ENCODE measurements around the gene PIK3C2G. TPM values are rescaled to one million over a fixed set of nuclear protein-coding genes. Genes with fewer than 3 reads are reported as not detected.

The PIK3C2G gene
- total RNA-seq, 1 donor from 2014 or later, result 0.26 TPM

DNA sequence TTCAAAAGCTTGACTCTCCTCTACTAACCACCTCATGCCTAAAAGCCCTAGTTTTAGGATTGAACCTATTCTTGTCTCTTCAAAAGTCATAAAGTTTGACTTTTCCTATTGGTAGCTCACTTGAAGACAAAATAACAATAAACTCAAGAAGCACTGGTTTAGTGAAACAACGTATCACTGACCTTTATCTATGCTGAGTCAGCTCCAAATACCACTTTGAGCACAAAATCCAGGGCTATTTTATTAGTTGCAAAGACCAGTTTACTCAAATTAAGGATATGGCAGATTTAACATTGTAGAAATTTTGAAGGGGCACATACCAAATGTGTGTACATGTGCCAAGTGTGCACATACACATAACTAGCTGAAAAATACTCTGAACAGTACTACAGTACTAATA is 45.0 kb downstream of the PIK3C2G start:
- Histone ChIP-seq H3K27me3 (ENCODE audit: control insufficient read depth, insufficient read depth, low read length) (no peaks in the 10 kb centered on the region), H3K4me3 (ENCODE audit: low read depth, low read length) (no peak overlapping the region), H3K36me3 (ENCODE audit: control insufficient read depth, insufficient read depth, low read length) (no peaks in the 10 kb centered on the region)
- FAIRE-seq (no peak), DNase-seq (ENCODE audit: low read depth) (no peak)
- TF ChIP-seq CTCF (IDR thresholded peaks at IDR 0.05; ENCODE audit: insufficient read depth, low read length, severe bottlenecking), result no peak

- Histone ChIP-seq H3K4me3 (ENCODE audit: low read depth, low read length) (no peak overlapping the region), H3K36me3 (ENCODE audit: control insufficient read depth, insufficient read depth, low read length) (no peaks in the 10 kb centered on the region), H3K27me3 (ENCODE audit: control insufficient read depth, insufficient read depth, low read length) (no peaks in the 10 kb centered on the region)
- FAIRE-seq, result no peak
- no peak for TF ChIP-seq CTCF (IDR thresholded peaks at IDR 0.05; ENCODE audit: insufficient read depth, low read length, severe bottlenecking)
- DNase-seq (ENCODE audit: low read depth), result no peak
Observed at GRCh38 chr12:18313306-18313705, 52.0 kb downstream of the PIK3C2G start.

- peak; percentile 53 for TF ChIP-seq CTCF (IDR thresholded peaks at IDR 0.05; ENCODE audit: insufficient read depth, low read length, severe bottlenecking)
- Histone ChIP-seq H3K27me3 (ENCODE audit: control insufficient read depth, insufficient read depth, low read length) (no peaks in the 10 kb centered on the region), H3K36me3 (ENCODE audit: control insufficient read depth, insufficient read depth, low read length) (no peaks in the 10 kb centered on the region), H3K4me3 (ENCODE audit: low read depth, low read length) (no peak overlapping the region)
- FAIRE-seq (no peak), DNase-seq (ENCODE audit: low read depth) (peak; percentile 78)
Observed at GRCh38 chr12:18320036-18320617, 58.8 kb downstream of the PIK3C2G start.

GRCh38 chr12:18320976-18321375 is 59.7 kb downstream of the PIK3C2G start:
- no peak for TF ChIP-seq CTCF (IDR thresholded peaks at IDR 0.05; ENCODE audit: insufficient read depth, low read length, severe bottlenecking)
- Histone ChIP-seq H3K27me3 (ENCODE audit: control insufficient read depth, insufficient read depth, low read length) (no peaks in the 10 kb centered on the region), H3K36me3 (ENCODE audit: control insufficient read depth, insufficient read depth, low read length) (no peaks in the 10 kb centered on the region), H3K4me3 (ENCODE audit: low read depth, low read length) (no peak overlapping the region)
- FAIRE-seq (no peak), DNase-seq (ENCODE audit: low read depth) (no peak)

DNA sequence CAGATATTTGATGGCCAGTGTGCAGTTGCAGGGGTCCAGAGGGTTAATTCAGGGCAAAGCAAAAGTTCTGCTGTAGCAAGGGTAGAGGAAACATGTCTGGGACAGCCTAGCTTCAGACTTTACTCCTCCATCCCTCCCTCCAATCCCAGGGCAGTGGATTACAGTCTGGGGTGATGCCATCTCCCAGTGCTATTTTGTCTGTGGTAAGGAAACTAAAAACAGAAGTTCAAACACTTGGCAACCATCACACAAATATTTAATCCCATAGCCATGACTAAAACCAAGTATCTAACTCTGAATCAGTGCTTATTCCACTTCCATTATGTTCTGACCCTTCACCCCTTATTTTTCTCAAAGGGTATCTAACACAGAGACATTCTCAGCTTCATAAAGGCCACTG is 61.8 kb downstream of the PIK3C2G start:
- Histone ChIP-seq H3K27me3 (ENCODE audit: control insufficient read depth, insufficient read depth, low read length) (no peaks in the 10 kb centered on the region), H3K4me3 (ENCODE audit: low read depth, low read length) (no peak overlapping the region), H3K36me3 (ENCODE audit: control insufficient read depth, insufficient read depth, low read length) (no peaks in the 10 kb centered on the region)
- DNase-seq (ENCODE audit: low read depth) (no peak), FAIRE-seq (peak; percentile 7)
- no peak for TF ChIP-seq CTCF (IDR thresholded peaks at IDR 0.05; ENCODE audit: insufficient read depth, low read length, severe bottlenecking)

GRCh38 chr12:18327036-18327435 is 65.7 kb downstream of the PIK3C2G start:
- FAIRE-seq, result no peak
- Histone ChIP-seq H3K4me3 (ENCODE audit: low read depth, low read length) (no peak overlapping the region), H3K27me3 (ENCODE audit: control insufficient read depth, insufficient read depth, low read length) (no peaks in the 10 kb centered on the region), H3K36me3 (ENCODE audit: control insufficient read depth, insufficient read depth, low read length) (no peaks in the 10 kb centered on the region)
- DNase-seq (ENCODE audit: low read depth), result no peak
- no peak for TF ChIP-seq CTCF (IDR thresholded peaks at IDR 0.05; ENCODE audit: insufficient read depth, low read length, severe bottlenecking)

All from bronchial epithelial cell (primary cell).